NCI-H2107 (cell line): Measurements from ENCODE around the gene REPS2.
"Not testable (repeated sequence)": the region's sequence is repeated elsewhere in the genome, so short reads cannot be mapped to it uniquely, and the experiment has no call there.

Experiments
- DNase-seq: peaks from one replicate; lab custom pipeline; 2025; lab: John Stamatoyannopoulos, UW

REPS2 gene

DNA sequence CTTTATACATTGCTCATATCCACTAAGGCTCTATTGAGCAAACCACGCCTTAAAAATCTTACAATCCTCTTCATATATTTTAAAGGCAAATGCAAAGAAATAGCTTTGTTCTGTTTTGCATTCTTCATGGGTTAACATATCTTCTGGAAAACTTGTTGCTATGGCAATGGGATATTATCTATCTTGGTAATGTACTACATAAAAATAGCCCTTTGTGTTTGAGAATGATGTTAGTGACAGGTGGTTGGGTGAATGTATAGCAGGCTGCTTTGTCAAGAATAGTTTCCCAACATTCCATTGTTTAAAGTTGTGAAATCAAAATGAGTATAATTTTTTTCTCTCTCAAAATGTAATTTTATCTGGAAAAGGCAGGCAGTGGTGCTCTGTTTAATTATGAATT is 16.8 kb downstream of the REPS2 start:
- no peak for DNase-seq

DNA sequence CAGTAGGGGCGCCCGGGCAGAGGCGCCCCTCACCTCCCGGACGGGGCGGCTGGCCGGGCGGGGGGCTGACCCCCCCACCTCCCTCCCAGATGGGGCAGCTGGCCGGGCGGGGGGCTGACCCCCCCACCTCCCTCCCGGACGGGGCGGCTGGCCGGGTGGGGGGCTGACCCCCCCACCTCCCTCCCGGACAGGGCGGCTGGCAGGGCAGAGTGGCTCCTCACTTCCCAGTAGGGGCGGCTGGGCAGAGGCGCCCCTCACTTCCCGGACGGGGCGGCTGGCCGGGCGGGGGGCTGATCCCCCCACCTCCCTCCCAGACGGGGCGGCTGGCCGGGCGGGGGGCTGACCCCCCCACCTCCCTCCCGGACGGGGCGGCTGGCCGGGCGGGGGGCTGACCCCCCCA is 18.5 kb downstream of the REPS2 start:
- DNase-seq = not testable (repeated sequence)

DNA sequence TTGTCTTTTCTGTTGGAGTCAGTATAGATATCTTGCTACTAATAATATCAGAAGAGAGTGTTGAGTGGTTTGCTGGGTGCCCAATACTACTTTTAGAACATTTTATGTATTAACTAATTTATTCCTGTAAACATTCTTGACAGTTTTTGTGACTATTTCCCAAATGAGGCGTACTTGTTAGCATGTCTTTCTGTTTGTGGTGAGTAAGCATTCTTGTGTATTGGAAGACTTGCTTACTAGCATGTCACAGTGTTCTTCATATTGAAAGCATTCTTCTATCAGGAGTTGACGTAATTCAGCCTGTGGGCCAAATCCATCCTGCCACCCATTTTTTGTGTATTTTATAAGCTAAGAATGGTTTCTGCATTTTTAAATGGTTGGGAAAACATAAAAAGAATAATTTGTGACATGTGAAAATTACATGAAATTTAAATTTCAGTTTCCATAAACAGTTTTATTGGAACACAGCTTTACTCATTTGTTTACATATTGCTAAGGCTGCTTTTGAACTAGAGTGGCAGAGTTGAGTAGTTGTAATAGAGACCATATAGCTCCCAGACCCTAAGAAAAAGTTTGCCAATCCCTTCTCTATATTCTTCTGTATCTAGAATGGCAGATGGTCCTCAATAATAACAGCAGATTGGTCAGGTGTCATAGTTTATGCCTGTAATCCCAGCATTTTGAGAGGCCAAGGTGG is 20.4 kb downstream of the REPS2 start:
- no peak for DNase-seq

DNA sequence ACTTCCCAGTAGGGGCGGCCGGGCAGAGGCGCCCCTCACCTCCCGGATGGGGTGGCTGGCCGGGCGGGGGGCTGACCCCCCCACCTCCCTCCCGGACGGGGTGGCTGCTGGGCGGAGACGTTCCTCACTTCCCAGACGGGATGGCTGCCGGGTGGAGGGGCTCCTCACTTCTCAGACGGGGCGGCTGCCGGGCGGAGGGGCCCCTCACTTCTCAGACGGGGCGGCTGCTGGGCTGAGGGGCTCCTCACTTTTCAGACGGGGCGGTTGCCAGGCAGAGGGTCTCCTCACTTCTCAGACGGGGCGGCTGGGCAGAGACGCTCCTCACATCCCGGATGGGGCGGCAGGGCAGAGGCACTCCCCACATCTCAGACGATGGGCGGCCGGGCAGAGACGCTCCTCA is 22.3 kb downstream of the REPS2 start:
- DNase-seq = not testable (repeated sequence)

DNA sequence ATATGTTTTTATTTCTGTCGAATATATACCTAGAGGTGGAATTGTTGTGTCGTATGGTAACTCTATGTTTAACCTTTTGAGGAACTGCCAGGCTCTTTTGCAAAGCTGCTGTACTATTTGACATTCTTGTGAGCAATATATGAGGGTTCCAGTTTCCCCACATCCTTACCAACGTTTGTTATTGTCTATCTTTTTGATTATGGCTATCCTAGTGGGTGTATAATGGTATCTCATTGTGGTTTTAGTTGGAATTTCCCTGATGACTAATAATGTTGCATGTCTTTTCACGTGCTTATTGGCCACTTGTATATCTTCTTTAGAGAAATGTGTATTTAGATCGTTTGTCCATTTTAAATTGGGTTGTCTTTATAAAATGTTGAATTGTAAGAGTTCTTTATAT is 24.5 kb downstream of the REPS2 start:
- DNase-seq = no peak

DNA sequence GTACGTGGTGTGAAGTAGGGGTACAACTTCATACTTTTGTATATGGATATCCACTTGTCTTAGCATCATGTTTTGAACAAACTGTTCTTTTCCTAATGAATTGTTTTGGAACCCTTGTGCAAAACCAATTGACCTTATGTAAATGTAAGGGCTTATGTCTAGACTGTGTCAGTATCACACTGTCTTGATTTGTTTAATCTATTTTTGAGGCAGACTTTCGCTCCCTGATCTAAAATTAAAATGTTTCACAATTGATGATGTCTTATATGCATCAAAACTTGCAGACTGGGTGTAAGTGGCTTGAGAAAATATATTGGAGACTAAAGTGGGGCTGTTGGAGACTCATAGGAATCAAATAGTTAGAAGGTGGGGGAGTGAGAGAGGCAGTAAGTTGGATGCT is 25.2 kb downstream of the REPS2 start:
- DNase-seq = no peak

DNA sequence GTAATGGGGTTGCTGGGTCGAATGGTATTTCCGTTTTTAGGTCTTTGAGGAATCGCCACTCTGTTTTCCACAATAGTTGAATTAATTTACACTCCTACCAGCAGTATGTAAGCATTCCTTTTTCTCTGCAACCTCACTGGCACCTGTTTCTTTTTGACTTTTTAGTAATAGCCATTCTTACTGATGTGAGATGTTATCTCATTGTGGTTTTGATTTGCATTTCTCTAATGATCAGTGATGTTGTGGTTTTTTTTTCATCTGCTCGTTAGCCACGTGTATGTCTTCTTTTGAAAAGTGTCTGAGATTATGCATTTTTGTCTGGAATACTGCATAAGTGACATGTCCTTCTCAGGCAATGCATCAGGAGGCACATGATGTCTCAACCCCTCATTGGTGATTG is 28.8 kb downstream of the REPS2 start:
- DNase-seq = no peak

DNA sequence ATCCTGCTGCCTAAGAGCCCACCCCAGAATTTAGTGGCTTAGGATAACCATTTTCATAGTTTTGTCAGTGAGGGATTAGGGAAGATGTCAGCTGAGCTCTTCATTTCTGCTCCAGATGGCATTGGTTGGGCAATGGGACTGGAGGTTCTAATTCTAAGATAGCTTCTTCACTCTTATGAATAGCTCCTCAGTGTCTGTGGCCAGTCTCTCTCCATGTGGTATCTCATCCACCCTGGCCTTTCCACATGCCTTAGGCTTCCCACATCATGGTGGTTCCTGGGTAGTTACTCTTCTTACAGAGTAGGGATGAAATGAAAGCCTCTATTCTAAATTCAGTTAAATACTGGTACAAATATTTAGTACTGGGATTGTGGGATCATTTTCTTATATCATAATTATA is 31.3 kb downstream of the REPS2 start:
- no peak for DNase-seq

DNA sequence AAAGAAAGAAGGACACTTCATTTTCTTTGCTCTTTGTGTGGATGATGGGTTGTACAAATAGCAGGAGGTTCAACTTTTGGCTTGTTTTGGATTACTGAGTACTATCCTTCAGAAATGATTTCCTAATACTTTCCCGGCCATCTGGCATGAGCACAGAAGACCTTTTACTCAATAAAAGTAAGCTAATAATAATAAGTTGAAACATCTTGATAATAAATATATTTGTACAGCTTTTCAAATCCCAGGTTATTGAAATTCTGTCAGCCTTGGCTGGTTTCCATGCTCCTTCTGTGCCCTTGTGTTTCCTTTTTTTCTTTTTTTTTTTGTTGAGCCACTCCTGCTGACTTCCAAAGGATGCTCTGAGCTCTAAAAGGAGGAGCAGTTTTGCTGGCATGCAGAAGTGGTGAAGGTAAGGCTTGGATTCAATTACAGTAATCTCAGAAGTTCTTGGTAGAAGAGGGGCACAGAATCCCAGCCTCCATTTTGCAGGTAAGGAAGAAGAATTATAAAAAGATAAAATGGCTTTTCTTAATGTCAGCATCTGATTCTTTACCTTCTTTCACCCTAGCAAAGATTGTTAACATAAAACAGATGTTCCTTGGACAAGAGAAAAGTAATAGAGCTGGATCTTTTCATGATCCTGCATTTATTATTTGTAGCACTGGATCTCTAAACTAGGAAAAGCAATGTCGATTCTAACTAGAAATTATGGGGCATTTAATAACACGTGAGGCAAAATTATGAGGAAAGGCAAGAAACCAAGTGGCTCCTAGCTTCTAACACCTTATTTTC is 31.9 kb downstream of the REPS2 start:
- DNase-seq = no peak

DNA sequence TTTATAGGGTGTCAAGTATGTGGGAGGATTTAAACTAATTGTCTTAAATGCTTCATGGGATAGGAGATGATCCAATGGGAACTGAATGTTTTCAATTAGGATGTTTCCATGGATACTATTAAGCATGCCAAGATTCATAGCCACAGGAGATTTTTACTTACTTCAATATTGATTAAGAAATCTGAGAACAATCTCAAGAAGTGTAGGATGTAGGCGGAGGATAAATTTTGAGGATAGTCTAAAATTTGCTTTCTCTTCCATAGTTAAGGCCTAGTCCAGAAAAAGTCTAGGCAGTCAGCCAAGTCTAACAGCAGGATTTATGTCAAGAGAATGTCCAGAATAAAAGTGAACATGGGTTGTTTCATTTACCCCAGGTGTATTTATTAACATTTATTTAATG is 32.8 kb downstream of the REPS2 start:
- DNase-seq = no peak

DNA sequence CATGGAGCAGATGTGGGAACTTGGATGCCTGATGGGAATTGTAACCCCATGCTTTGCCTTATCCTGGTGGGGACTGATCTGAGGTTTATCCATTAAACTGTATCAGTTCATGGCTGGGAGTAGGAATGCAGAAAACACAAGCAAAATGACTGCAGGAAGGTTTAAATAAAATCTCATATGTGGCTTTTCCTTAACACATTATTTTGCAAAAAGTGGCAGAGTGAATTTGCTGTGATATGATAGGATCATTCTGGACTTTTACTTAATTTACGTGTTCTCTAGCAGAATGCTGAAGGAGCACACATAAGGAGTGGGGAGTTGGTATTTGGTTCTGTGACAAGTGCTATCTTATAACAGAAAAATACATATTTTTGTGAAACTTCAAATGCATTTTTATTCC is 34.8 kb downstream of the REPS2 start:
- no peak for DNase-seq

DNA sequence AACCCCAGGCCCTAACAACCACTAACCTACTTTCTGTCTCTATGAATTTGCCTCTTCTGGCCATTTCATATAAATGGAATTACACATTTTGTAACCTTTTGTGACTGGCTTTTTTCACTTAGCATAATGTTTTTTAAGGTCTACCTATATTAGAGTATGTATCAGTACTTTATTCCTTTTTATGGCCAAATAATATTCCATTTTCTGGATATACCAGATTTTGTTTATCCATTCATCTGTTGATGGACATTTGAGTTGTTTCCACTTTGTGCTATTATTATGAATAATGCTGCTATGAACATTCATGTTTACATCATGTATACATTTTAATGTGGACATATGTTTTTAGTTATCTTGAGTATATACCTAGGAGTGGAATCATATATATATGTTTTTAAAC is 35.5 kb downstream of the REPS2 start:
- no peak for DNase-seq

DNA sequence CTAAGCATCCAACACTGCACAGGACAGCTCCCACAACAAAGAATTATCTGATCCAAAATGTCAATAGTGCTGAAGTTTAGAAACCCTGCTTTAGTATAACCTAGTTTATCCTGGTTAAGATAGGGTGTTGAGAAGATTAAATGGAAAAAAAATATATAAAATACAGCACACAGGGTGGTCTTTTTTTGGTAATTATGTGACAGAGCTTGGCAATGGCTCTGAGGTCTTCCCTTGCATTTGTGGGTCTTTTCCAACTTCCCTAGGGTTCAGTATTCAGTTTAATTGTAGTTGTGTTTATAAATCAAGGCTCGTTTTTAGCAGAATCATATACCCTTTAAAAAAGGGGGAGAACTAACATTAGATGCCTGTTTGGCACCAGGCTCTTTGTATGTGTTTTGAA is 36.6 kb downstream of the REPS2 start:
- DNase-seq = no peak

DNA sequence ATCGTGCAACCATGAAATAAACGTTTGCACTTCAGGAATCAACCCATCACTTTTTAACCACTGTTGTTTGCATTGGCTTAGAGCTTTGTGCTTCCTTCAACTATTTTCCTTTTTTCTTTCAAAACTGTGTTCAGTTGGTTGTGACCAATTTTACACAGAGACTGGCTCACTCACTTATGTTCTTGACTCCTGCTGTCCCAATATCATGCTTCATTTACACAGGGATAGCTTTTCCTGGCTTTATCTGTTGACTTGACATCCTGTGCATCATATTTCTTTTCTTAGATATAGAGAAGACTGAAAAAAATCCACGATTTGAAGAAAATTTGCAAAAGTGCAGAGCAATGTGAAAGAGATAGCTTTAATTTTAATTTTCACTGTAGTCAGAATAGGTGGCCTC is 38.8 kb downstream of the REPS2 start:
- DNase-seq = no peak

DNA sequence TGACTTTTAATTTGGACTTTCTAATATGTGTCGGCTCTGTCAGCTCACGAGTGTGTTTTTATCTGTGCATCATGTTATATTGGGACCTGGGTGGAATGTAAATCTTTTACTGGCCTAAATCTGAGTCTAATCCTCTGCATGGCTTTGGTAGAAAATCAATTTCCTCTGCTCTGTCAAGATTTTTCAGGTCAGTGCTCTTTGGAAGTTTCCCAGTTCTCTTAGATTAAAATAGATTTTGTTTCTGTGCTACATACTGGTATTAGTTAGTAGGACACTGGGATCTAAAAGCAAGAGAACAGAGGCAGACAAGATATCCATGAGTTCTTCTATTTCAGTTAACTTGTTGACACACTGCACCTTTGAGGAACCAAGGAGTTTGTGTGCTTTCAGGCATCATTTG is 39.7 kb downstream of the REPS2 start:
- no peak for DNase-seq

DNA sequence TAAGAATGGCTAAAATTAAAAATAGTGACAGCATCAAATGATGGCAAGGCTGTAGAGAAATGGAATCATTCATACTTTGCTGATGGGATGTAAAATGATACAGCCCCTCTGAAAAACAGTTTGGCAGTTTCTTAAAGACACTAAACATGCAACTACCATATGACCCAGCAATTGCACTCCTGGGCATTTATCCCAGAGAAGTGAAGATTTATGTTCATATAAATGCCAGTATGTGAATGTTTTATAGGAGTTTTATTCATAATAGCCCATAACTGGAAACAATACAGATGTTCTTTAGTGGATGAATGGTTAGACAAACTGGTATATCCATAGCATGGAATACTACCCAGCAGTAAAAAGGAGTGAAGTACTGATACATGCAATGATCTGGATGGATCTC is 43.3 kb downstream of the REPS2 start:
- no peak for DNase-seq

DNA sequence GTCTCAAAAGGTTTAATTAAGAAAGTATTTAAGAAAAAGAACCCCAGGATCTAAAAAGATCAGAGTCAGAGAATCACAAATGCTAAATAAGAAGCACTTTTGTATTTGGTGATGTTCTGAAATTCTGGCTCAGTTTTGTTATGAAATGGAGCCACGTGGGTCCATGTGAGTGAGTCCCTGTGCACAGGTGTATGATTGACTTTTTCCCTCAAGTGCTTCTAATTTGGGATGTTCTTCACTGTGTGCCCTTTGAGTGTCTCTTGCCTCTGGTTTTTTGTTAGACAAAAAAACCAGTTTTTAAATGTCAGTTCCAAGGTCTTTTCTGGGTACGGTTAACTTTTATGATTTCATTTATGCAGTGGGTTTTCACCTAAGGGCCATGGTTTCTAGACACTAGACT is 44.4 kb downstream of the REPS2 start:
- DNase-seq = no peak

DNA sequence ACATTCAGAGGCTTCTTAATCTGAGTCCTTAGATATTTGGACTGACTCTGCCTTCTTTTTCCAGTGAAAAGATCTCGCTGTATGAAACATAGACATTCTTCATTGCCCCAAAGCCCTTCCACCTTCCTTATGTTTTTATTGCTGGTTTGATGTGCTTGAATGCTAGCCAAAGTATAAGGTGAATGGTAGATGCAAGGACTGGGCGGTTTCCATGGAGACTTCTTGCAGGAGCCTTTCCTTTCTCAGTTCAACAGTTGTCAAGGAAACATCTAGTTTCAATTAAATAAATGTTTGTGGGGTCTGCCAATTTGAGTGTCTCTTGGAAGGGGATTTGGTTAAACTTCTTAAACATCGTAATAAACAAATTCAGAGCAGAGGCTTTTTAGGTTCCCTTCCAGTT is 46.0 kb downstream of the REPS2 start:
- DNase-seq = no peak

DNA sequence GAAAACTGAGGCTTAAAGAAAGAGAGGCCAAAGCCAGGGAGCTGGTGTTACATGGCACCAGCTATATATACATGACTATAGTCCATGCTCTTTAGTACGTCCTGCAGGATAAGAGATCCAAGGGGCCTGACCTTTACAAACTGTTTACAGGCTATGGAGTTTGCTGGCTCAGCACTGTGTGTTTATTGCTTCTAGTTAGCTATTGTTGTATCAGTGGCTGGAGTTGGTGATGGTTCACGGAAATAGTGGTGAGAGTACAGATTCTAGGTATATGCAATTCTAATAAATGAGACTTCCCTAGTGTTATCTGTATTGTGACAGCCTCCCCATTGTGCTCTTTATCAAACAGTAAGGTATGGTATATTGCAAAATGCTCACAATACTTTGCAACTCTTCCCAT is 46.5 kb downstream of the REPS2 start:
- DNase-seq = no peak

DNA sequence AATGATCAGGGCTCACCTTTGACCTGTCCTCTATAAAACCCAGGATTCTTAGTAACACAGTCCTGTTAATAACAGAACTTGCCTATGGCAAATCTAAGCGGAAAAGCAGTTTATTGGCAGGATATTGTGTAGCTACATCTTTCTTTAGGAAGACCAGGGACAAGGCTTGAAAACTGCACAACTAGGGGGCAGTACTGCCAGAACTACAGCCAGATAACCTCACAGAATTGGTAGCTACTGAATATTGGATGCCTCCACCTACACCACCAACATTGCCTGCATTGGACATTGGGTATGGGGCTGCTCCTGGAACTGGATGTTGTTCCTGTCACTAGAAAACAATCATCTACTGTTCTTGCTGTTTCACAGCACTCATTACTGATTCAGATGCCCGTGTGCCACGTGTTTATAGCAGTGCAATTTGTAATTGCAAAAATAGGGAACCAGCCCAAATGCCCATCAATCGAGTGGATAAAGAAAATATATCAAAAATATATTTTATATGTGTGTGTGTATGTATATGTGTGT is 47.4 kb downstream of the REPS2 start:
- no peak for DNase-seq

DNA sequence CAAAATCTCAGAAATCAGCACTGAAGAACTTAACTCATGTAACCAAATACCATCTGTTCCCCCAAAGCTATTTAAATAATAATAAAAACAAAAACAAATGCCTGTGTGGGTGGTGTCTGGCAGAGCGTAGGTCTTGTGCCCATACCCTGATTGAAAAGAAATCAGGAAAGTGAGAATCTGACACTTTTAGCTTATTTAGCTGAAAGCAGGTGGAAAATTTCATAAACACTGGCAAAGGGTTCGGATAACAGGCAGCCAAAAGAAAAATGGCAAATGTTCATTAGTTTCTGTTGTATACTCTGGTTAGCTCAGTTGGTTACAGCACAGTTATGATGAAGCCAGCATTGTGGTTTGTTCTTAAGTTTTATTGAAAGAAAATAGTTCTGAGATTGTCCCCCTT is 48.3 kb downstream of the REPS2 start:
- no peak for DNase-seq

DNA sequence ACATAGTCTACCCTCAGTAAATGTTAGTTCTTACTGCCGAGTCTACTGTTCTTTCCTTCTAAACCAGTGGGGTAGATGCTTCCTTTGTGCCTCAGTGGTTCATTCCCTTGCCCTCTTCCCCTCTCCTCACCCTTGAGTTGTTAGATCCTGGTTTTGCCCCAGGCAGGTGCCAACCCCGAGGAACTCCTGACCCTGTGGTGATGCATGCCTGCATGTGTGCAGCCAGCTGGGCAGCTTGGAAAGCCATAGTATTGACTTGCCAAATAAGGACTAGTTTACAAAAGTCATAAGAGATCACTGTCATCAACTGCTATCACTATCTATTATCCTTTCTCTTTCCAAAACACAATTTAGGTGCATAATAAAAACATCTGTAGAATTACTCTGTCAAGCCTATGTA is 50.9 kb downstream of the REPS2 start:
- DNase-seq = no peak

DNA sequence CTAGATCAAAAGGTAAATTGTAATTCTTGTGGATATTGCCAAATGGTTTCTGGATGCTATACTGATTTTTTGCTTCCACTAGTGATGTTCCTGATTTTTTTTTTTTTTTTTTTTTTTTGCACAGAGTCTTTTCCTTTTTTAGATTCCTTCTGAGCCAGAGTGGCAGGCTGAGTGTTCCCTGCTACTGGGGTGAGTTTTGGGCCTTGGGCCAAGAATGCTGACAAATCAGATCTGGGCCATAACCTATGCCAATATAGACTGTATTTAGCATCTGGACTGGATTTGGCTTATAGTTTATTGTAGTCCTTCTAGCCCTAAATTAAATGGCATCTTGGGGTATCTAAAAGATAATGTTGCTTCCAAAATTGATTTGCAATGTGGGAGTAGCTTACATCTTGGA is 52.8 kb downstream of the REPS2 start:
- DNase-seq = no peak

DNA sequence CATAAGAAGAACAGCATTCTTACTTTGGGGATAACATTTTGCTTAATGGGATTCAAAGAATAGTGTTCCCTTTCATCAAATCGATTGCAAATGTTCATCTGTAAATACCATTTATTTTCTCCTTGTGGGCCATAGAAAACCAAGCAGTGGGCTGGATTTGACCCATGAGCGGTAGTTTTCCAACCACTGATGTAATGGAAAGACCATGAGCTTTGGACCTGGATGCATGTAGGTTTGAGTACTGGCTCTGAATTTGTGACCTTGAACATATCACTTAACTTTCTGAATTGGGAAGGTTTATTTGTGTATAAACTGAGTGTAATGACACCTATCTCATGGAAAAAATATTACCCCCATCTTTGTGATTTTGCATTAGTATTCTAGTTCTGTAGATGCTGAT is 54.3 kb downstream of the REPS2 start:
- DNase-seq = no peak
